ENCODE data around the gene SRP54.
A peak's percentile ranks its signal among the peaks of the same experiment; 100 is the strongest.
"Not testable (repeated sequence)": the region's sequence is repeated elsewhere in the genome, so short reads cannot be mapped to it uniquely, and the experiment has no call there.

SRP54 gene

DNA sequence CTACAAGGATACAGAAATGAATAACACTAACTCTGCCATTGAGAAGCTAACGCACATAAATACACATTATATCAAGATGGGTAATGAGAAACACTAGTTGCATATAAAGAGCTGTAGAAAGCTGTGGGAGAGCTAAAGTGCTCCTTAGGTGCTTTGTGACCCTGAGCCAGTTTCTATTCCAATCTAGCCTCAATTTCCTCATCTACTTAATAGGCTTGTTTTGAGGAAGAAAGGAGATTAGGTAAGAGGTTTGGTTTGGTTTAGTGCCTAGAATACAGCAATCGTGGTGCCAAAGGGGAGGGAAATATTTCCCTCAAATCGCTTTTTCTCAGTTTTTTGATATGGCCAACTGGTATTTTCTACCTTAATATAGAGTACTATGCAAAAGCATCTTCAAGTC, 994 bp downstream of the SRP54 start:
- no peak for DNase-seq

DNA sequence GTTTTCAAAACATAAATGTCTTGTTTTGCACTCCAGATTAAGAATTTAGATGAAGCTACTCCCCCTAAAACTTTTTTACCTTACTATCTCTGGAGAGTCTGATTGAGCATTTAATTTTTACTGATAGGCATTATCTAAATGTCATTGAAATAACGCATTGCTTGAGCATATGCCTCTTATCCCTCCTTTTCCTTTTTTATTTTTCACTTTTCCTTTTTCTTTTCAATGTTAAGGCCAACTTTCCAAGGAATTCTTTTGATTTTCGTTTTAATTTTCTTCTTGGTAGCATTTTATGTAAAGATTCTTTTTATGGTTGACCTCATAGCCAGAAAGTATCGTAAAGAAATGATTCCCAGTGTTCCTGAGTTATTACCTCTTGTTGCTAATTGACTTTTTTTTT, 2.9 kb downstream of the SRP54 start:
- DNase-seq = no peak

DNA sequence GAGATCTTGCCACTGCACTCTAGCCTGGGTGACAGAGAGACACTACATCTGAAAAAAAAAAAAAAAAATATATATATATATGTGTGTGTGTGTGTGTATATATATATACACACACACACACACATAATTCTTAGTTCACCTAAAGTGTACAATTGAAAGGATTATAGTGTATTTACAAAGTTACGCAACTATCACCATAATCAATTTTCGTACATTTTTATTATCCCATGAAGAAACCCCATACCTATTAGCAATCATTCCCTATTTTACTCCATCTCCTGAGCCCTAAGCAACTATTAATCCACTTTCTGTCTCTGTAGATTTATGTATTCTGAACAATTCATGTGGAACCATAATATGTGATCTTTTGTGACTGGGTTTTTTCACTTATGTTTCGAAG, 4.4 kb downstream of the SRP54 start:
- DNase-seq = no peak

DNA sequence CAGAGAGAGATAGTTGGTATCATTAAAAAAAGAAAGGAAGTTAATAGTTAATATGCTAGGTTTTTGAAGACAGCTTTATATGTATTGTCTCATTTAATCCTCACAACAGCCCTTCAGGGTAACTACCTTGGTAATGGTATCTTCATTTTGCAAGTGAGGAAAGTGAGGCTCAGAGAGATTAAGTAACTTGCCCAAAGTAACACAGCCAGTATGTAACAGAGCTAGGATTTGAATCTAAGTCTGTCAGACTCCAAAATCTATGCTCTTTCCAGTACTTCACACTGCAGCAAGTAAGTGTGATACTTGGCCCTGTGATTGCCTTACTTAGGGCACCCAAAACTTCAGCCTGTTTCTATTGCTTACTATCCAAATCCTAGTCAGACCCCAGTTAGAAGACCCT, 7.0 kb downstream of the SRP54 start:
- DNase-seq = no peak

DNA sequence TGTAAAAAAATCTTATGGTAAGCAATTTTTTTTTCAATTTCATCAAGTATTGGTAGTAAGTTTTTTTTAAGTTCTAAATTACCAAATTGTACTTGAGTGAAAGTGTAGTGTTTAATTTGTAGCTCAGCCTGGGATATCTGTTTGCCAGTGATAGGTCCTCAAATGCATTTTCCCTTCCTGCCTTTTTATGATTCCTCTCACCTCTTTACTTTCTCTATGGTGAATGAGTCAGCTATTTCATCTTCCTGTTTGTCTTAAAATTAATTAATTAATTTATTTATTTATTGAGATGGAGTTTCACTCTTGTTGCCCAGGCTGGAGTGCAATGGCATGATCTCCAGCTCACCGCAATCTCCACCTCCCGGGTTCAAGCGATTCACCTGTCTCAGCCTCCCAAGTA, 10.6 kb downstream of the SRP54 start:
- DNase-seq = no peak

DNA sequence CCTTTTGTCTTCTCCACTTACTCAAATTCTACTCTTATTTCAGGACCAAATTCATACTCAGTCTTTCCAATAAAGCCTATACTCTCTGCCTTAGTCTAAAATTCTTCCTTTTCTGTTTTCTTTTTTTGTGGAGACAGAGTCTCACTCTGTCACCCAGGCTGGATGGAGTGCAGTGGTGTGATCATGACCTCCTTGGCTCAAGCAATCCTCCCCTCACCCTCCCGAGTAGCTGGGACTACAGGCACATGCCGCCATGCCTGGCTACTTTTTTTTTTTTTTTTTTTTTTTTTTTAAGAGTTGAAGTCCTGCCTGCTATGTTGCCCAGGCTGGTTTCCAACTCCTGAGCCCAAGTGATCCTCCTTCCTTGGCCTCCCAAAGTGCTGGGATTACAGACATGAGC, 11.9 kb downstream of the SRP54 start:
- DNase-seq = no peak

DNA sequence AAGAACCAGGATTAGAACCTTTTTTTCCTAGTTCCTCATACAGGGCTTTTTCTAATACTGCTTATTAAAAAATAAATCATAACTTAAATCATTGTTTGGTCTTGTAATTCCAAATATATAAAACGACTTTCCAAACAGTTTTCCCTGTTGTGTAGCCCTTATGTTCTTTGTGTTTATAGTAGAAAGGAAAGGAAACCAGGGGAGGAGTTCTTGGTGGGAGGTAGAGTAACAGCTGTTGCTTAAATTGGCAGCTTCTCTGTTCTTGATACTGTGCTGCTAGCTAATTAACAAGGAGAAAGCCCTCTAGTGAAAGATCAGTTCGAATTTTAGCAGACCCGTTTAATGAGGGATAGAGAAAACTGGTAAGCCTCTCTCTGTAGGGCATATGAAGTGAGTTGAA, 15.0 kb downstream of the SRP54 start:
- DNase-seq = no peak

DNA sequence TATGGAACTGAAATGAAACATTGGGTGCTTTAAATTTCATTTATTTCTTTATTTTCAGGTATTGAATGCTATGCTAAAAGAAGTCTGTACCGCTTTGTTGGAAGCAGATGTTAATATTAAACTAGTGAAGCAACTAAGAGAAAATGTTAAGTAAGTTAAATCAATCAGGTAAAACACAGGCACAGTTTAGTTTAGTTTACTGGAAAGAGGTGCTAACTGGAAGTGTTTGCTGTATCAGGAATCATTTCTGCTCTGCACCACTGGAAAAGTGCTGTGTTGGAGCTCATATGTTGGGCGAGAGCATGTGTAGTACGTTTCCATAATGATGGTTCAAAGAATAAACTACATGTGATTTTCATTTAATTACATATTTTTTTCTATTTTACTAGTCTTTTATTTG, 16.7 kb downstream of the SRP54 start:
- no peak for DNase-seq

DNA sequence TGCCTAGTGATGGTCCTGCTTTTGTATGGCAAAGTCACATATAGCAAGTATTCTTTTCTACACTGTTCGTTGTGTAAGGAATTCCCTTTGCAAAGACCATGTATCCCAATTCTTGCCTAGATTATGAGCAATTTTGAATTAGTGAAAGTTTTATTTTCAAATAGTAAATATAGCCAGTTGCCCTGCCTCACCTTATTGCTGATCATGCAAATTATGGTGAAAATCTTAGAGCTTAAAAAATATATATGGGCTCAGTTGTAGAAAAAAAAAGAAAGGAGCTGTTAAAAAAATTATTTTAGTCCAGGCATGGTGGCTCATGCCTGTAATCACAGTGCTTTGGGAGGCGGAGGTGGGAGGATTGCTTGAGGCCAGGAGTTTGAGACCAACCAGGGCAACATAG, 18.8 kb downstream of the SRP54 start:
- no peak for DNase-seq

DNA sequence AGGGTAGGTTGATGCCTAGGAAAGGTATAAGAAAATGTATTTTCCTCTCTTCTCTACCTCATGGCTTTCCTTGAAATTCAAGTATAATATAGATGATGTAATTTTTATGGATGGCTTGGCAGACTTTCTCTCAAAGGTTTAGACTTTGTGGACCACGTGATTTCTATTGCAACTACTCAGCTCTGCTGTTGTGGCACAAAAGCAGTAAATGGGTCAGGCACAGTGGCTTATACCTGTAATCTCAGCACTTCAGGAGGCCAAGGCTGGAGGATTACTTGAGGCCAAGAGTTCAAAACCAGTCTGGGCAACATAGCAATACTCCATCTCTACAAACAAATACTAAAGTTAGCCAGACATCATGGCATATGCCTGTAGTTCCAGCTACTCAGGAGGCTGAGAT, 22.0 kb downstream of the SRP54 start:
- no peak for DNase-seq

DNA sequence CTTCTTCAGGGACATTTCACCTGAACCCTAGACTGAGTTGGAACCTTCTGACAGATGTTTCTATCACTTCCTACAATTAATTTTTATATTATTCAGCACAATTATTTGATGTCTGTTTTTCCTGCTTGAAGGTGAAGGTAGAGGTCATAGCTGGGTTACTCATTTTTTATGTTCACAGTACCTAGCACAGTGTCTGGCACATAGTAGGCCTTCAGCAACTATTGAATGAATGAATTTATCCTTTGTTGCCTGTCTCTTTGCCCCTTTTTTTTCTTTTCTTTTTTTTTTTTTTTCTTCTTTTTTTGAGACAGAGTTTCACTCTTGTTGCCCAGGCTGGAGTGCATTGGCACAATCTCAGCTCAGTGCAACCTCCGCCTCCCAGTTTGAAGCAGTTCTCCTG, 33.8 kb downstream of the SRP54 start:
- DNase-seq = no peak

DNA sequence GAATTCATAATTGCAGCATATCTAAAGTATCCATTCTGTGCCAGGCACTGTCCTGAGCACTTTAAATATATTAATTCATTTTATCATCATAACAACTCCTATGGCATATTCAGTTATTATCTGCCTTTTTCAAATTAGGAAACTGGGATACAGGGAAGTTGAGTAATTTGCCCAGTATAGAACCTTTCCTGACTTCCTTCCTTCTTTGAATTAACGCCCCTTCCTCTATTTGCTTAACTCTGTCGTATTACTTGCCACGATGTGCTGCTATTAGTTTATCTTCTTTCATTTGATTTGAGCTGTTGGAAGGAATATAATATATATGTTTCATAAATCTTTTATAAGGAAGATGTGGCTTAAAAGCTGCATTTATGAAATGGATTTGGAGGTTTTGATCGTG, 37.9 kb downstream of the SRP54 start:
- DNase-seq = no peak

DNA sequence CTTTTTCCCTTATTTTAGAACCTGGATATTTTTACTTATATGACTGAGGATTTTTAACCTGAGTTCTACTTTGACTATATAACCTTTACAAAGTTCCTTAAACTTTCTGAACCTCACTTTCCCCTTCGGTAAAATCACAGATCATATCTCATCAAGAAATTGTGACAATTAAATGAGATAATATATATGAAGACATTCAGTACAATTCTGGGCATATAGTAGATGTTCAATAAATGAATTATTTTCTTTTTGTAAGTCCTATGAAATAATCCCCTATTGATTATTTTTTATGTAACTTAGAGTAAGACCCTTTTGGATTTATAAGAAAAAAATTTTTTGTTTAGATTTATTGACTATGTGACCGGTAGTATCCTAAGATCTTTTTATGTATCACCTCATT, 45.6 kb downstream of the SRP54 start:
- DNase-seq = no peak

DNA sequence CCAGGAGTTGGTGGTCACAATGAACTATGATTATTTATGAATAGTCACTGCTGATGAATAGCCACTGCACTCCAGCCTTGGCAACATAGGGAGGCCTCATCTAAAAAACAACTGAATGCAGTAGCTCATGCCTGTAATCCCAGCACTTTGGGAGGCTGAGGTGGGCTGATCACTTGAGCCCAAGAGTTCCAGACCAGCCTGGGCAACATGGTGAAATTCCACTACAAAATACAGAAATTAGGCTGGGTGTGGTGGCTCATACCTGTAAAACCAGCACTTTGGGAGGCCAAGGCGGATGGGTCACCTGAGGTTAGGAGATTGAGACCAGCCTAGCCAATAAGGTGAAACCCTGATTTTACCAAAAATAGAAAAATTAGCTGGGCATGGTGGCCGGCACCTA, 49.8 kb downstream of the SRP54 start:
- no peak for DNase-seq

DNA sequence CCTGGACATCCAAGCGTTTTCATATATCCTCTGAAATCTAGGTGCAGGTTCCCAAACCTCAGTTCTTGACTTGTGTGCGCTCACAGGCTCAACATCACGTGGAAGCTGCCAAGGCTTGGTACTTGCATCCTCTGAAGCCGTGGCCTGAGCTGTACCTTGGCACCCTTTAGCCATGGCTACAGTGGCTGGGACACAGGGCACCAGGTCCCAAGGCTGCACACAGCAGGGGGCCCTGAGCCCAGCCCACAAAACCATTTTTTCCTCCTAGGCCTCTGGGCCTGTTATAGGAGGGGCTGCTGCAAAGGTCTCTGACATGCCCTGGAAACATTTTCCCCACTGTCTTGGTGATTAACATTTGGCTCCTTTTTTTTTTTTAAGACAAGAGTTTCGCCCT, 51.6 kb downstream of the SRP54 start:
- no peak for DNase-seq

DNA sequence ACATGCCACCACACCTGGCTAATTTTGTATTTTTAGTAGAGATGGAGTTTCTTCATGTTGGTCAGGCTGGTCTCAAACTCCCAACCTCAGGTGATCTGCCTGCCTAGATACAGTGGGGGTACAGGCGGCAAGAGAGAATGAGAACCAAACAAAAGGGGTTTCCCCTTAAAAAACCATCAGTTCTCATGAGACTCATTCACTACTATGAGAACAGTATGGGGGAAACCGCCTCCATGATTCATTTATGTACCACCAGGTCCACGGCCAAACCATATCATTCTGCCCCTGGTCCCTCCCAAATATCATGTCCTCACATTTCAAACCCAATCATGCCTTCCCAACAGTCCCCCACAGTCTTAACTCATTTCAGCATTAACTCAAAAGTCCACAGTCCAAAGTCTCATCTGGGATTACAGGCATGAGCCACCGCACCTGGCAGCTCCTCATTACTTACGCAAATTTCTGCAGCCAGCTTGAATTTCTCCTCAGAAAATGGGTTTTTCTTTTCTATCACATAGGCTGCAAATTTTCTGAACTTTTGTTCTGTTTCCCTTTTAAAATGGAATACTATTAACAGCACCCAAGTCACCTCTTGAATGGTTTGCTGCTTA, 52.3 kb downstream of the SRP54 start:
- not testable (repeated sequence) for DNase-seq

DNA sequence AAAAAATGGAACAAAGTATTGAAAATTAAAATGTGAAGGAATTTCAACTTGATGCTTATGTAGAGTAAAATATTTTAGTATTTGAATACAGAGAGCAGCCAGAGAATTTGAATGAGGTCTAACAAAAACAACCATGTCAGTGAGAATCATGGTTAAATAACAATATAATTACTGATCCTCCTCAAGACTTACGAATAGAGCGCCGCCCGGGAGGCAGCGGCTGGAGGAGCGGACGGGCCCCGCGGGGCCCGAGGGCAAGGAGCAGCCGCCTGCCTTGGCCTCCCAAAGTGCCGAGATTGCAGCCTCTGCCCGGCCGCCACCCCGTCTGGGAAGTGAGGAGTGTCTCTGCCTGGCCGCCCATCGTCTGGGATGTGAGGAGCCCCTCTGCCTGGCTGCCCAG, 55.5 kb downstream of the SRP54 start:
- DNase-seq = not testable (repeated sequence)

DNA sequence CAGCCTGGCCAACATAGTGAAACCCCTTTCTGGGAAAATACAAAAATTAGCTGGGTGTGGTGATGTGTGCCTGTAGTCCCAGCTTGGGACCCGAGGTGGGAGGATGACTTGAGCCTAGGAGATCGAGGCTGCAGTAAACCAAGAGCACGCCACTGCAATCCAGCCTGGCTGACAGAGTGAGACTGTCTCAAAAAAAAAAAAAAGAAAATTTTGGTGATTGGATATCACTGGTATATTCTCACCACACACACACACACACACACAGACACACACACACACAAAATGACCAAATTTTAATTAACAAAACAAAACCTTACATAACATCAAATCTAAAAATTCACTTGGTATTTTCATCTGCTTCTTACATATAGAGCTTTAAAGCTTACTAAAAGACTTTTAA, 59.8 kb downstream of the SRP54 start:
- DNase-seq = no peak

DNA sequence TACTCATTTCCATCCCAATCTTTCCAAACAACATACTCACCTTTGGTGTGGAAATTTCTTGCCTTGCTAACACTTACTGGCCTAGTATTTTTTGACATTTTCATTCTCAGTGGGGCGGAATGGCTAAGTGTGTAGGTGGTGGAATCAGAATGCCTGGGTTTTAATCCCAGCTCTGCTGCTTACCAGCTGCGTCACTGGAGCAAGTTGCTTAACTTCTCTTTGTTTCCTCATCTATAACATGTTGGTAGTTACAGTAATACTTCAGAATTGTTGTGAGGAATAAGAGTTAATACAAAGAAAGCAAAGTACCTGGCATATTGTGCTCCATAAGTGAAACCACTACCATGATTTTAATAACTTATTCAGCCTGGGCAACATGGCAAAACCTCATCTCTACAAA, 60.3 kb downstream of the SRP54 start:
- DNase-seq = no peak

DNA sequence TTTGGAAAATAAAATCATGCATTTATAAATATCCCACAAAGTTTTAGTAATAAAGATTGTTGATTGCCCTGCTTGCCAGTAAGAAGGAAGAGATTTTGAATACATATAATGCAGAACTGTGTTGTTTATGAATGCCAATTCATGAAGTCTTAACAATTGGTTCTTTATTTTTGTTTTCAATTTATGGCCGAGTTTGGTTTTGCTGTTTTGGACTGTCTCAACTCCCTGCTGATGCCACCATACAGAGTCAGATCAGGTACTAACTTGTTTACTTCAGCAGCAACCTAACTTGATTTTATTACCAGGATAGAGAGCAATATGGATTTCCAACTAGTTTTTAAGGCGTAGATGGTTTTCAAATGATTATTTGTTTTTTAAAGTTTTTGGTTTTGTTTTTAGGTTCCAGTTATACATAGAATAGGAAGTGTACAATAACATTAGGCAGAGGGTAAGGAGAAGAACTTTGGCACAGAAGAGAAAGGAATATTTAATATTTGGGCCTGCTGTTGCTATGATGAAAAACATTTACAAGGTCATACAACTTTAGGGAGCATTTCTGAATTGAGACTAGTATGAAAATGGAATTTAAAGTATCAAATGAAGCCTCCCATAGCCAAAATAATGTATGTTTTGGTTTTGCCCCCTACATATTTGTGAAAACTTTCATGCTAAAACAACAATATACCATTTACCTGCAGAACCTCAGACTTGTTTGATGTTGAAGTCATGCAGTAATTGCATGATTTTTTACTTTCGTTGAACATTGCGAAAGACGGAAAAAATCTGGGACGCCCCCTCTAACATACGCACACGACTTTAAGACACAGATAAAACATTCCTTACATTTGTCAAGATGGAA, 62.4 kb downstream of the SRP54 start:
- DNase-seq = peak in 1 of 51 donors; percentile 35

DNA sequence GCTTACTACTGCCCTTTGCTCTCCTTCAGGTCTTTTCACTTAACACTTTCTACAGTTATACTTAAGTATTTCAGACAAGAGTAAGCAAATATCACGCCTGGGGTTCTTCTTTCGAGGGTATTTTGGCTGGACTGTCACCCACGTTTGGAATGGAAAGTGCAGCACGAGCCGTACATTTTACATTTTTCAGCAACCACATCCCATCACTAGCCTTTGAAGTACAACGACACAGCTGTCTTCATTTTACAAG, 62.9 kb downstream of the SRP54 start:
- no peak for DNase-seq

DNA sequence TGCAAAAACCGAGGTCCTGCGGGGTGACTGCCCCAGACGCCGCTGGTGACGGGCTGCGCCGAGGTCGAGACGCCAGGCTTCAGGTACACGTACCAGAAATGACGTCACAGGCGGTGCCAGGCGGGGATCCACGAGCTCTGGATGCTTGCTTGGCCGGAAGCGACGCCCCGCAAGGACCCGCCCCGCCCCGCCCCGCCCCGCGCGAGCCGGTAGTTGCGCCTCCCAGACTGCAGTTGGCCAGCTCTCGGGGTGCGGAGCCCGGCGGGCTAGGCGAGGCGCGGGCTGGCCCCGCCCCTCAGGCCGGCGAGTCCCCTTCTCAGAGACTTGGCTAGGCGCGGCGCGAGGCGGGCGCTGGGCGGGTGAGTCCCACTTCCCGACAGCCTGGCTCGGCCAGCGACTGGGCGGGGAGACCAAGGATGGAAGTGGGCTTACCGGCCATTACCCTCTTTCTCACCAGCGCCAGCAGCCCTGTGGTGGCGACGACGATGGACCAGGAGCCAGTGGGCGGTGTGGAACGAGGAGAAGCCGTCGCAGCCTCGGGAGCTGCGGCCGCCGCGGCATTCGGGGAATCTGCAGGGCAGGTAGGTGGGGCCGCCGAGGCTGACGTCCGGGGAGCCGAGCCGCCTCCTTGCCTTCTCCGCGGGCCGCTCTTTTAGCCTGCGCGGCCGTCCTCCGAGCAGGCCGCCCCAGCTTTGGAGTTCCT, 63.4 kb downstream of the SRP54 start, which contains the start of gene FAM177A1:
Gene FAM177A1, plus strand, starts transcription at position 225 of the 703 bp plus-strand sequence. Its CDS starts 192 bp downstream, at position 417.
- DNase-seq = peak; percentile 51 to 99 (median 96)
